Measurements from ENCODE around the gene LIME1. TPM values are rescaled to one million over a fixed set of nuclear protein-coding genes. Genes with fewer than 3 reads are reported as not detected.

Gene LIME1
- total and polyA plus RNA-seq, 7 donors = 1.7 to 5.1 (median 3.1) TPM

DNA sequence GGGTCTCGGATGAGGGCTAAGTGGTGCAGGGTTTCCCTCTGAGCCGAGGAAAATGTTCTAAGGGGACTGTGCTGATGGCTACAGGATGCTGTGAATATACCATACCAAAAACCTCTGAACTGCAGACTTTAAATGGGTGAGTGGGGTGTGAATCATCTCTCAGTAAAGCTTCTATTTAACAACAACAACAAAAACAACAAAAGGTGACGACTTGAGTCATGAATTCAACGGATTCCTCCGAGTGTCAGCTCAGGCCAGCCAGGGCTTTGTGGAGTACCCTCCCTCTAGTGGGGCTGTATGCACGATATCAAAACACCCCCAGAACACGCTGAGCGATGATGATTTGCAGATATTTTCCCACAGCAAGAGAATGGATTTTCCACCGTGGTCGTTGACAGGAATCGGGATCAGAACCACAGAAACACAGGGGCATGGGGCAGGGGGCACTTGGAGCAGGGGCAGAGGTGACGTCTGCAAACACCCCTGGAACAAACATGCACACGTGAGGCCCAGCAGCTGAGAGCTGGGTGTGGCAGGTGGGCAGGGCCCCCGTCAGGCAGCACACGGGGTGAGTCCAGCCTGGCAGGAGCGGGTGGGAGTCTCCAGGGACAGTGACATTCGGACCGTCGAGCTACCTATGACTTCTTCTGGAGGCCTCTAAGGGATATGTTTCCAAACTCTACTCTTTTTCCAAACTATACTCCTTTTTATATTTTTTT is 41.7 kb downstream of the LIME1 start:
- Histone ChIP-seq H3K27me3 (ENCODE audit: insufficient read depth in 3 of 3, low read length in 2 of 3) (no peaks in the 10 kb centered on the region), H3K4me1 (peaks cover 5% of the 10 kb centered on the region), H3K27ac (no peak overlapping the region), H3K36me3 (ENCODE audit: insufficient read depth in 1 of 2, low read depth in 1 of 2) (no peaks in the 10 kb centered on the region), H3K4me3 (no peak overlapping the region), H3K9me3 (no peaks in the 10 kb centered on the region)
- DNase-seq (no peak), ATAC-seq (no peak)
- WGBS, 3 donors = 65 to 67% (median 65%) methylated on average over 19 of the region's 19 CpGs
- TF ChIP-seq, protein P1, sequence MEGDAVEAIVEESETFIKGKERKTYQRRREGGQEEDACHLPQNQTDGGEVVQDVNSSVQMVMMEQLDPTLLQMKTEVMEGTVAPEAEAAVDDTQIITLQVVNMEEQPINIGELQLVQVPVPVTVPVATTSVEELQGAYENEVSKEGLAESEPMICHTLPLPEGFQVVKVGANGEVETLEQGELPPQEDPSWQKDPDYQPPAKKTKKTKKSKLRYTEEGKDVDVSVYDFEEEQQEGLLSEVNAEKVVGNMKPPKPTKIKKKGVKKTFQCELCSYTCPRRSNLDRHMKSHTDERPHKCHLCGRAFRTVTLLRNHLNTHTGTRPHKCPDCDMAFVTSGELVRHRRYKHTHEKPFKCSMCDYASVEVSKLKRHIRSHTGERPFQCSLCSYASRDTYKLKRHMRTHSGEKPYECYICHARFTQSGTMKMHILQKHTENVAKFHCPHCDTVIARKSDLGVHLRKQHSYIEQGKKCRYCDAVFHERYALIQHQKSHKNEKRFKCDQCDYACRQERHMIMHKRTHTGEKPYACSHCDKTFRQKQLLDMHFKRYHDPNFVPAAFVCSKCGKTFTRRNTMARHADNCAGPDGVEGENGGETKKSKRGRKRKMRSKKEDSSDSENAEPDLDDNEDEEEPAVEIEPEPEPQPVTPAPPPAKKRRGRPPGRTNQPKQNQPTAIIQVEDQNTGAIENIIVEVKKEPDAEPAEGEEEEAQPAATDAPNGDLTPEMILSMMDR (IDR thresholded peaks at IDR 0.05) = no peak
- intact Hi-C loops (cut with DNase I) = no loop called here

DNA sequence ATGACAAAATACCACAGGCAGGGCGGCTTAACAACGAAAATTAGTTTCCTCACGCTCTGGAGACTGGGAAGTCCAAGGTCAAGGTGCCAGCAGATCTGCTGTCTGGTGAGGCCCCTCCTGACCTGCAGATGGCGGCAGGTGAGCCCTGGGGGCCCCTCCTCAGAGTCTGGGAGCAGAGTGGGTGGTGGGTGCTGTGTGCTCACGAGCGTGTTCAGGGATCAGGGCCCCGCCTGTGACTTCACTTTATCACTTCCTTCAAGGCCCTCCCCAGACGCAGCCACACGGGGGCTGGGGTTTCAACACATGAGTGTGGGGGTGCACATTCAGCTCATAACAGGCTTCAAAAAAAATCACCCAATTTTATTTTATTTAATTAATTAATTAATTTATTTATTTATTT is 42.4 kb downstream of the LIME1 start:
- ATAC-seq (no peak), DNase-seq (no peak)
- no peak overlapping the region for H3K27ac ChIP-seq
- no peaks in the 10 kb centered on the region for H3K27me3 ChIP-seq (ENCODE audit: insufficient read depth in 3 of 3, low read length in 2 of 3)
- no peaks in the 10 kb centered on the region for H3K9me3 ChIP-seq
- H3K4me3 ChIP-seq = no peak overlapping the region
- peaks cover 5% of the 10 kb centered on the region for H3K4me1 ChIP-seq
- intact Hi-C loops (cut with DNase I) = no loop called here
- WGBS, 3 donors = 83 to 89% (median 88%) methylated on average over 9 of the region's 9 CpGs
- H3K36me3 ChIP-seq (ENCODE audit: insufficient read depth in 1 of 2, low read depth in 1 of 2) = no peaks in the 10 kb centered on the region
- TF ChIP-seq, protein P1 (IDR thresholded peaks at IDR 0.05) = no peak

- TF ChIP-seq, protein P1 (IDR thresholded peaks at IDR 0.05) = no peak
- 89 to 91% (median 89%) methylated on average over 14 of the region's 14 CpGs for WGBS, 3 donors
- intact Hi-C loops (cut with DNase I) = no loop called here
- ATAC-seq (no peak), DNase-seq (no peak)
- Histone ChIP-seq H3K27ac (no peak overlapping the region), H3K9me3 (no peaks in the 10 kb centered on the region), H3K4me3 (no peak overlapping the region), H3K4me1 (no peaks in the 10 kb centered on the region), H3K27me3 (ENCODE audit: insufficient read depth in 3 of 3, low read length in 2 of 3) (no peaks in the 10 kb centered on the region), H3K36me3 (ENCODE audit: insufficient read depth in 1 of 2, low read depth in 1 of 2) (no peaks in the 10 kb centered on the region)
Observed at GRCh38 chr20:63781181-63781580, 44.7 kb downstream of the LIME1 start.

DNA sequence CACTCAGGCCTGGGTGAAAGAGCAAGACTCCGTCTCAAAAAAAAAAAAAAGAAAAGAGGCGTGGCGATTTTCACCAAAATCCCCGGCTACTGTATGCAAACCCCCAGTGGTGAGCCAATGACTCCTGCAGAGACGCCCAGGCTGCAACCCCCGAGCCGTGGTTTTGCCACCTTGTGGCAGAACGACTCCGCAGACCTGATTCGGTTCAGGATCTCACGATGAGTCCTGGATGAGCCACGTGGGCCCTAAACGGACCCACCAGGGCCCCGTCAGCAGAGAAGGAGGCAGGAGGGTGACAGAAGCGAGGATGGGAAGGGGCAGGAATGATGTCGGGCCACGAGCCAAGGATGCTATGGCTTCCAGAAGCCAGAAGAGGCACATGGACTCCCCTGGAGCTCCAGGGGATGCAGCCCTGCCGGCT is 45.6 kb downstream of the LIME1 start:
- TF ChIP-seq, protein P1 (IDR thresholded peaks at IDR 0.05) = no peak

GRCh38 chr20:63782521-63782971 is 46.1 kb downstream of the LIME1 start:
- WGBS, 3 donors = 90 to 93% (median 91%) methylated on average over 12 of the region's 12 CpGs
- H3K4me3 ChIP-seq = no peak overlapping the region
- no peaks in the 10 kb centered on the region for H3K27me3 ChIP-seq (ENCODE audit: insufficient read depth in 3 of 3, low read length in 2 of 3)
- DNase-seq = no peak
- no peak for ATAC-seq
- H3K36me3 ChIP-seq (ENCODE audit: insufficient read depth in 1 of 2, low read depth in 1 of 2) = no peaks in the 10 kb centered on the region
- H3K9me3 ChIP-seq = no peaks in the 10 kb centered on the region
- H3K4me1 ChIP-seq = no peaks in the 10 kb centered on the region
- intact Hi-C loops (cut with DNase I) = no loop called here
- H3K27ac ChIP-seq = no peak overlapping the region
- TF ChIP-seq, protein P1 (IDR thresholded peaks at IDR 0.05) = no peak

More for the DNA sequence above, 45.6 kb downstream of the LIME1 start:
- ATAC-seq (no peak), DNase-seq (no peak)
- Histone ChIP-seq H3K36me3 (ENCODE audit: insufficient read depth in 1 of 2, low read depth in 1 of 2) (no peaks in the 10 kb centered on the region), H3K4me1 (no peaks in the 10 kb centered on the region), H3K4me3 (no peak overlapping the region), H3K9me3 (no peaks in the 10 kb centered on the region), H3K27ac (no peak overlapping the region), H3K27me3 (ENCODE audit: insufficient read depth in 3 of 3, low read length in 2 of 3) (no peaks in the 10 kb centered on the region)
- intact Hi-C loops (cut with DNase I) = no loop called here
- 74 to 86% (median 75%) methylated on average over 17 to 18 of the region's 18 CpGs for WGBS, 3 donors
